Measurements from ENCODE around the gene CENPC.
A peak's percentile ranks its signal among the peaks of the same experiment; 100 is the strongest.

The CENPC gene, protein sequence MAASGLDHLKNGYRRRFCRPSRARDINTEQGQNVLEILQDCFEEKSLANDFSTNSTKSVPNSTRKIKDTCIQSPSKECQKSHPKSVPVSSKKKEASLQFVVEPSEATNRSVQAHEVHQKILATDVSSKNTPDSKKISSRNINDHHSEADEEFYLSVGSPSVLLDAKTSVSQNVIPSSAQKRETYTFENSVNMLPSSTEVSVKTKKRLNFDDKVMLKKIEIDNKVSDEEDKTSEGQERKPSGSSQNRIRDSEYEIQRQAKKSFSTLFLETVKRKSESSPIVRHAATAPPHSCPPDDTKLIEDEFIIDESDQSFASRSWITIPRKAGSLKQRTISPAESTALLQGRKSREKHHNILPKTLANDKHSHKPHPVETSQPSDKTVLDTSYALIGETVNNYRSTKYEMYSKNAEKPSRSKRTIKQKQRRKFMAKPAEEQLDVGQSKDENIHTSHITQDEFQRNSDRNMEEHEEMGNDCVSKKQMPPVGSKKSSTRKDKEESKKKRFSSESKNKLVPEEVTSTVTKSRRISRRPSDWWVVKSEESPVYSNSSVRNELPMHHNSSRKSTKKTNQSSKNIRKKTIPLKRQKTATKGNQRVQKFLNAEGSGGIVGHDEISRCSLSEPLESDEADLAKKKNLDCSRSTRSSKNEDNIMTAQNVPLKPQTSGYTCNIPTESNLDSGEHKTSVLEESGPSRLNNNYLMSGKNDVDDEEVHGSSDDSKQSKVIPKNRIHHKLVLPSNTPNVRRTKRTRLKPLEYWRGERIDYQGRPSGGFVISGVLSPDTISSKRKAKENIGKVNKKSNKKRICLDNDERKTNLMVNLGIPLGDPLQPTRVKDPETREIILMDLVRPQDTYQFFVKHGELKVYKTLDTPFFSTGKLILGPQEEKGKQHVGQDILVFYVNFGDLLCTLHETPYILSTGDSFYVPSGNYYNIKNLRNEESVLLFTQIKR

DNA sequence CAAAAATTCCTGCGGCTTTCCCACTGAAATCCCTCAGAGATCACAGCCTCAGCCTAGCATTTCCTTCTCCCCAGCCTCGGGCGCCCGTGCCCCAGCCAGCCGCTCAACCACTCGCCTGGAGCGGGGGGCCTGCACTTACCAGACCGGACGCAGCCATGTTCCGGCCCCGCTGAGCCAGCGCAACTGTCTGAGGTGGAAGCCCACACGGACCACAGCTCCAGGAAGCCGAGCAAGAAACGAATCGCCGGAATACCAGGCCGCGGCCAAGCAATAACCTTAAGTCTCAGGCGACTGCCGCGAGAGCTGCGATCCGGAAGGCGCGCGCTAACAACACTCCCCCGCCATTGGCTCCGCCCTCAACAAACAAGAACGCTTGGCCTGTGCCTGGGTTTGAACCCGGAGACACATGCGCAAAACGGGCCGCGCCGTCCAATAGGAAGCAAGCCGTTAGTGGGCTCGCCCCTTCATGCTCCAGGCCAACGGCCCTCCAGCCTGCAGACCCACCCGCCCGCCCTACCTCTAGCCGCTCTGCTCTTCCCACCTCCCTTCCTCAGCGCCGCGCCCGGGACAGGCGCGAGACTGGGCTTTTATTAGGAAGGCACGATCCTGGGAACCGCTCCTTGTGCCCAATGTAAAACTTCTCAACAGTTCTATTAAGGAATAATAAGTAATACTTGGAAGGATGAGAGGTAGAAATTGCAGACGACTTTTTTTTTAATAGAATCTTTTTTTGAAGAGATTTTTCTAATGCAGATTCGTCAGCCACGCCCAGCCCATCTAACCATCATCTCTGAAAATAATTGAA is at the start of gene CENPC:
CENPC (minus strand) TSS at position 305 of the 805 bp plus-strand sequence; CDS start at position 157, 148 bp downstream.
- DNase-seq (ENCODE audit: low read depth) = peak; percentile 97

DNA sequence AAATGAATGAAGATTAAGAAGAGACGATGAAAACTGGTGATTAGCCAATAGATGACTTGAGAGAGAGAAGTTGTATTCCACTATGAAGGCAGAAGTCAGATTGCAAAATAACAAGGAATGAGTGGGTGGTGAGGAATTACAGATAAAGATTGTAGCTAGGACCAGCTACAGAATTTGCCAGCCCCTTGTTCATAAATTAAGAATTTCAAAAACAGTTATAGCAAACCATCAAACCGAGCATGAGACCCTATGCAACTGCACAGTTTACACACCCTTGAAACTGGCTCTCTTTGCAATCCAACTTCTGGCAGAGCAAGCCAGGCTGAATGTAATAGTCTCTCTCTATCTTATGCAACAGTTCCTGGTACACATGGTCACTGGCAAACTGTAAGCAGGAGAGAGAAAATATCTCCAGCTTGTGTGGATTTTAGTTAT is 48.5 kb upstream of the CENPC start:
- no peak for DNase-seq (ENCODE audit: low read depth)

DNA sequence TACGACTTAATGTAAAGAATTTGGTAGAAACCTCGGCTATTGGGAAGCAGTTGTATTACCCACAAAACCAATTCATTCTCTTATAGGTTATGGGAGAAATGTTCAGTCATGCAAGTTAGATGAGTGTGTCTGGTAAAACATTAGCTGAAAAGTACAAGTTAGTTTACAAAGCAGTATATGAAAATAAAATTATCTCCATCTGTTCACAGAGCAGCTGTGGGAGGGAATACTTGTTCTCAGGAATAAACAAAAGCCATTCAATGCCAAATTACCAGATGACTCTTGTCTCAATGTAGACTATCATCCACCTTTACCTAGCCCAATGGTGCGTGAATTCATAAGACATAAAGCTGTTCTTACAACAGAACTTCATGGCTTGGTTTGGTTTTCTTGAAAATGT is 41.9 kb upstream of the CENPC start:
- DNase-seq (ENCODE audit: low read depth) = no peak

DNA sequence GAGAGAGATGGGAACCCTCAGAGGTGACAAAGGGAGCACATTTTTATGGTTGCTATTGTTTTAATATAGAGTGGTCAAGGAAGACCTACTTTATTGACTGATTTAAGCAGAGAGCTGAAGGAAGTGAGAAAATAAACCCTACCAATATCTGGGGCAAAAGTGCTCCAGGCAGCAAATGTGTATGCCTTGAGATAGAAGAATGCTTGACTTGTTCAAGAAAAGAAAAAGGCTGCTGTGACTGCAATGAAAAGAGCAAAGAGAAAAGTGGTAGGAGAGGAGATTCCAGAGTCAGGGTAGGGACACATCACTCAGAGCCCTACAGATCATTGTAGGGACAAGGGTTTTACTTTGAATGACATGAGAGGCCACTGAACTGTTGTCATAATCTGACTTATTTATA is 39.2 kb upstream of the CENPC start:
- DNase-seq (ENCODE audit: low read depth) = no peak

DNA sequence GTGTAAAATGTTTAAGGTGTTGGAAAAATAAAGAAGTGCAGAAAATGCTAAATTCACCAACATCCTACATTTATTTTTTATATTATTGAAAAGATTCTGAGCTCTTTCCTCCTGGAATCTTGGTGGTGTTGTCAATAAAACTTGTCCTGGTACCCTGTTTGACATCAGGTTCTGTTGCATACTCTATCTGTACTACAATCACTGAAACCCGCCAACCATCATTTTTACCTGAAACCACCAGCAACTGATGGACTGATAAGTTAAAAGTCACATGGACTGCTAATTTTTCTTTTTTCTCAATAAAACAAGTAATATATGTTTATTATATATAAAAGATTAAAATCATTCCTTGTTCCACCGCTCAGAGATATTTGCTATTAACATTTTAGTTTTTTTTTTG is 36.6 kb upstream of the CENPC start:
- DNase-seq (ENCODE audit: low read depth) = no peak

DNA sequence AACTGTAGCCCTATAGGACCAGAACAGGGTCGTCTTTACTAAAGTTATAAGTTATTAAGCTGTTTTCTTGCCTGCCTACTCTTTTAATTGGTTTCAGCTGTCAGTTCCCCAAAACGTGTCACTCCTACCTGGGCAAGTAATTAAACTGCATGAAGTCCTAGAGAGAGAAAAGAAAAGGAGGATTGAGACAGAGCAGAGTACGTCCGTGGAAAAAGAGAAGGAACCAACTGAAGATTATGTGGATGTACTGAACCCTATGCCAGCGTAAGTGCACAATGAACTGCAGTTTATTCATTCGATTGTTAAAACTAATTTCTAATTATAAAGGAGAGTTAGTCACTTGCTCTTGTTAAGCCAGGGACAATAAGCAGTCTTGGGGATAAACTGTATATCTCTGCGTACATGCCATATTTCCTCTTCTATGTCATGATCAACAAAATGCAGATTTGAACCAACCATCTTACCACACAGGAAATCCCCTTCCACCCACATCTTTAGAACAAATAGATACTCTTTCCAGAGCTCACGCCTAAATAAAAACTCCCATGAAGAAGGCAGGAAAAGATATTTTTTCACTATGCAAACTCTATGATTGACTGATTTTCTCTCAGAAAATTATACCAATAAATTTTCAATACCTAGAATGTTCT is 36.0 kb upstream of the CENPC start:
- no peak for DNase-seq (ENCODE audit: low read depth)

DNA sequence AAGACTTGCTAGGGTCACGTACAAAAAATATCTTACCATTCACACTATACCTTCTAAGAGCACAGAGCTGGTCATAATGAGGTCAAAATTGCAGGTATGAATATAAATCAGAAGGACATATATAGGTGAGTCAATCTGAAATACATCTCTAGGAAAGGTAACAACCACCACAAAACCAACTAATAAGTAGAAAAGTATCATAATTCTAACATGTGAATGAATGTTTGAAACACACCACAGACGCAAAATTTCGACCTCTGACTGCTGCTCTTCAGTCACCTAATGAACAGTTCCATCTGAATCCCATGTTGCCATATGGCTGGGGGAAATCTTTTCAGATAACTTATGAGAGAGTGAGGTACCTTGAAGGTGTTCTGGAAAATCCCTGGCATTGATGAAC is 35.3 kb upstream of the CENPC start:
- no peak for DNase-seq (ENCODE audit: low read depth)

DNA sequence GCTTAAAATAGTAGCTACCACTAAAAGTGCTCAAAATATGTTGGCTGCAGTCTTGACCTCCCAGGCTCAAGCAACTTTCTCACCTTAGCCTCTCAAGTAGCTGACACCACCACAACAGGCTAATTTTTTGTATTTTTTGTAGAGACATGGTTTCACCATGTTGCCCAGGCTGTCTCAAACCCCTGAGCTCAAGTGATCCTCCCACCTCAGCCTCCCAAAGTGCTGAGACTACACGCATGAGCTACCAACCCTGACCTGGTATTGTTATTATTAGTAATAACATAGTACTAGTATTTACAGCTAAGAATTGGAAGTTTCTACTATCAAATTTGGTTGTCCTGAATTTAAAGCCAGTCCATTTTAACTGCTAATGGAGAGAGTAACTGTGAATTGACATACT is 31.2 kb upstream of the CENPC start:
- no peak for DNase-seq (ENCODE audit: low read depth)

DNA sequence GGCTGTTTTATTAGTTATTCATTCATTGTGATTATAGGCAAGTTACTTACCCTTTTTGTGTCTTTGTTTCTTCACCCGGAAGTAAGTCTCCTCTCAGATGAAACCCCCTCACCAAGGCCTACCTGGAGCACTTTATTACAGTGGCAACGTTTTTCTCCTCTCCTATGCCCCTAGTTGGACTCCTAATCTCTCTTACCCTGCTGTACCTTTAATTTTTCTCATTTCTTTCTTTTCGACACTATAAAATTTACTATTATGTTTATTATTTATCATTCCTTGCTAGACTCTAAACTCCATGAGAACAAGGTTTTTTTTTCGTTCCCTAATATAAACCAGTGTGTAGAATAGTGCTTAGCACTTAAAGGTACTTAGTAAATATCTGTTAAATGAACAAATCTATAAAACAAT is 30.8 kb upstream of the CENPC start:
- no peak for DNase-seq (ENCODE audit: low read depth)

DNA sequence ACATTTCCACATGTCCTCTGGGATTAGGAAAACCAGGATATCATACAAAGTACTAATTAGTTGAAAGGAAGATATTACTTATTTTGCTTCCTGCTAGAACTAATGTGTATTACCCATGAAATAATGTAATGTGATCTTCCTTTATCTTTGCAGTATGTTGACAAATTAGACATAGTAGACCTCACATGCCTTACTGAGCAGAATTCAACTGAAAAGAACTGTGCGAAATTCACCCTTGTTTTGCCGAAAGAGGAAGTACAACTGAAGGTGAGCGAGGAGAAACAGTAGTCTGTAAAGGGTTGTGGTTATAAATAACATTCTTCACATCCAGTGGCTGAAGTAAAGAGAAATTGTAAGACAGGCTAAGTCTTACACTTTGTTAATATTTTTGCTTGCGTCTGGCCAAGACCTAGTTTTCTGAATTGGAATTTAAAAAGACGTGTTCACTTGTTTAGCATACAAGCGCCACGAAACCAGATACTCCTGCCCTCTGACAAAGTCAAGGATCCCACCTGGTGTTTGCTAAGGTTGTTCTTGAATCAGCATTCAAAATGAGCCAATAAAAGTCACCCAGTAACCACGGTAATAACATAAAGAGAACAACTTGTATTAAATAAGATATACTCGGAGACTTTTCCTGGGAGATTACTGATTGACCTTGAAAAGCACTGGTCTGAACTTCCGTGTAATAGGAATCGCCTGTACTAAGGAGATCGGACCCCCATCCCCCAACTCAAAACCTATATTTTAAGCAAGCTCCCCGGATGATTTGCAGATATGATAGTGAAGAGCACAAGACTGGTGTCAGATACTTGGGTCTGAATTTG is 30.1 kb upstream of the CENPC start:
- DNase-seq (ENCODE audit: low read depth) = no peak

DNA sequence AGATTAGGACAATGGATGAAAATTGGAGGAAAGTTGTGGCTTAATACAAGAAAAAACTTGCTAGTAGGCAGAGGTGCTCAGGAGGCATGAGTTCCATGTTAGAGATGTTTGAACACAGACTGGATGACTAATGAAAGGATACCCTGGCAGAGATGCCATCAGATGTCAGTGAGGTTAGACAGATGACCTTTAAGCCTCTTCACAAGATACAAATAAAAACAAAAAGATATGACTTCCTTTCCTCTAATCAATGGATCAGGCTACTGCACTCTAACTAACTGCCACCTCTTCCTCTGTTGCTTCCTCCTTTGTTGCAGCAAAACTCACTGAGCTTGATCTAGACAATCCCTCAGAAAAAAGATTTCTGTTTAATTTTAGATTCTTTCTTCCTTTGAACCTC is 27.9 kb upstream of the CENPC start:
- DNase-seq (ENCODE audit: low read depth) = peak; percentile 3

DNA sequence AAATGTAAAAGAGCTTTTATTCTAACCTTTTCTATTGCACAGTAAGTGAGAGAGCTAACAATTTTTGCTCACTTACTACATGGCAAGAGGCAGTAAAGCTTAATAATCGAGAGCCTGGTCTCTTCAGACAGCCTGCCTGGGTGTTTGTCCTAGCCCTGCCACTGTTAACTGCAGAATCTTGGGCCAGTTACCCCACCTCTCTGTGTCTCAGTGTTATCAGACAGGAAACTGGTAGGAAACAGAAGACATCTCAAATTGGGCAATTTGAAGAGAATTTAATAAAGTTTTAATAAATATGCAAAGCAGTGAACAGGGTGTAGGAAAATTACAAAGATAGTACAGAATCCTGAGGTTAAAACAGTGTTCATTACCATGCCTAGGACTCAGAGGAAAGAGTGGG is 26.7 kb upstream of the CENPC start:
- no peak for DNase-seq (ENCODE audit: low read depth)

DNA sequence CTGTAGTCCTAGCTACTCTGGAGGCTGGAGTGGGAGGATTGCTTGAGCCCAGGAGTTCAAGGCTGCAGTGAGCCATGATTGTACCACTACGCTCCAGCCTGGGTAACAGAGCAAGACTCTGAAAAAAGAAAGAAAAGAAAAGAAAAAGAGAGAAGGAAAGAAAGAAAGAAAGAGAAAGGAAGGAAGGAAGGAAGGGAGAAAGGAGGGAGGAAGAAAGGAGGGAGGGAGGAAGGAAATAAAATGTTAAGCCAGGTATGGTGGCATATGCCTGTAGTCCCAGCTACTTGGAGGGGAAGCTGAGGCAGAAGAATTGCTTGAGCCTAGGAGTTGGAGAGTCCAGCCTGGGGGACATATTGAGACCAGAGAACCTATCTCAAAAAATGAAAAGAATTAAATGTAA is 25.2 kb upstream of the CENPC start:
- no peak for DNase-seq (ENCODE audit: low read depth)

DNA sequence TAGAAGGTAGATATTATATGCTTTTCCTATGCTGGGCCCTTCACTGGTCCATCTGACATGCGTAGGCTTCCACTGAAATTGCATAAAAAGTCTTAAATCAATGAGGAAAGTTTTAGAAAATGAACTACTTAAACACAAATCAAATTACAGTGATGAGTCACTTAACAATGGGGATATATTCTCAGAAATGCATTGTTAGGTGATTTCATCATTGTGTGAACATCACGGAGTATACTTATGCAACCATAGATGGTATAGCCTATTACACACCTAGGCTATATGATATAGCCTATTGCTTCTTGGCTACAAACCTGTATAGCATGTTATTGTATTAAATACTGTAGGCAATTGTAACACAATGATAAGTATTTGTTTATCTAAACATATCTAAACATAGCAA is 23.5 kb upstream of the CENPC start:
- DNase-seq (ENCODE audit: low read depth) = peak; percentile 37

DNA sequence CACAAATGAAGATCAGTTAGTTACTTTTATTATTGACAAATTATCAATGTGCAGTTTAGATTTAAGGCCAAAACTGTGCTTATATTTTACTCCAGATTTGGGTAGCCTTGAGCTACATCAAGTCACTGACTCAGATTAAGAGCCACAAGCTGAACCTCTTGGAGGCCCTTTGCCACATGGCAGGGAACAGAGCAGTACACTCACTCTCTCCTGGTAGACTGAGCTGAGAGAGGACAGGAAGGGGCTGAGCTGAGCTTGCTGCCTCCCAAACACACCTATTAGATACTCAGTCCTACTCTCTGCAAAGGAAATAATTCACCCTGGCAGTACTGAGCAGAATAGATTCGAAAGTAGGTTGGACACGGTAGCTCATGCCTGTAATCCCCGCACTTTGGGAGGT is 21.0 kb upstream of the CENPC start:
- DNase-seq (ENCODE audit: low read depth) = no peak

DNA sequence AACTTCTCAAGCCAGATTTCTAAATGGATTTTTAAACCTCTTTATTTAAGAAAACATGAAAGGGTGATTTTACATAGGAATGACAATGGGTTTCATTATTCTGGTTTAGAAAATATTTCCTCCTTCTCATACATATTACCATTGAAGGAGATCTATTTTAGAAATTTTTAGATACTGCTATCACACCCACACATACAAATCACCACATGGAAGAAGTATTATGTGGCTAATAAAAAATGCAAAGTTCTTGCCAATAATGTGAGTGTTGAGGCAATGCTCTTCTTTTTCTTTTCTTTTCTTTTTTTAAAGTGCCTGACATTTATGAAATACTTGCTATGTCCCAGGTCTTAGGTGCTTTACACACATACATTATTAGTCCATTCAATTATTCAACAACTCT is 20.0 kb upstream of the CENPC start:
- DNase-seq (ENCODE audit: low read depth) = no peak

DNA sequence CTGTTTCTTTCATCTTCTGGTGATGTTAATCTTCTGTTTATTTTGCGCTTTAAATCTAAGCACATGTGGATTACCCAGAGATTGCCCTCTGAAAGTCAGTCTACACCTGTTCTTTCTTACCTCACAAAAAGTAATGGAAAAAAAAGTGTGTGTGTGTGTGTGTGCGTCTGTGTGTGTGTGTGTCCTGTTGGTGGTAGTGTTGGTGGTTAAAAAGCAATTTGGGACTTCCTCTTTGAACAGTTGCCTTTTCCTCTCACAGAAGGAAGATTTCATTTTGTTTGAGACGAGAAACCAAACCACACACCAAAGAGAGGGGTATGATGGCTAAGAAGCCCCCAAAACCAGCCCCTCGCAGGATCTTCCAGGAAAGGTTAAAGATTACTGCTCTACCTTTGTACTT is 13.2 kb upstream of the CENPC start, which contains the start of gene STAP1:
STAP1 (plus strand) TSS at position 235 of the 400 bp plus-strand sequence; CDS start at position 318, 83 bp downstream.
- no peak for DNase-seq (ENCODE audit: low read depth)

DNA sequence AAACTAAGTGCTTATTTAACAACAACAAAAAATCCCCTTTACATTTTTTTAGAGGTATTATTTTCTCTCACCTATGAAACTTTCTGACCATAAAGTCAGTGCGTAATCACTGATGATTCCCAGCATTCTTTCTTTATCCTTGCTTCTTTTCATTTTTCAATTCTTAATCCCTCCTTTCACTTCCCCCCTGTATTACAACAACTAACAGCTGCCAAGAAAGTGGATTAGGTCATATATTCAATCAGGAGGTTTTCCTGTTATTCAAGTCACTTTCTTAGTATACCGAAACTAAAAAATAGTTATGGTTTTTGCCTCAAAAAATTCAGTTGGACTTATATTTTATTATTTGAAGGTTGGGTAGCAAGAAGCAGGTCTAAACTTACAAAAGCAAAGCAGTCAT is 11.1 kb upstream of the CENPC start:
- no peak for DNase-seq (ENCODE audit: low read depth)

DNA sequence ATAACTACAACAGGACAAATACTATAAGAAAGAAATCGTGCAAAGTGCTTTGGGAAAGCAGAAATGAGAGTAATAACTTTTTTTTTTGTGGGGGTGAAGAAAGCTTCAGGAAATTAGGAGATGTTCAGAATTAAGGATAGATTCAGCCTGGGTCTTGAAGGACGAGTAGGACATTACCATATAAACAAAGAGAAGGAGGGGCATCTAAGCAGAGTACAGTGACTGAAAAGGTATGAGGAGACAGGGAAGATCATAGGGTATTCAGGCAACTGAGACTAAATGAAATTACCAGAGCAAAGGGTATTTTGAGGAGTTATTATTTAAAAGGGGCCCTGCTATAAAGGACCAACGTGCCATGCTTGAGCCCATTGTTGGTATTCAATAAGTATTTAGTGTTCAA is 10.1 kb upstream of the CENPC start:
- no peak for DNase-seq (ENCODE audit: low read depth)

DNA sequence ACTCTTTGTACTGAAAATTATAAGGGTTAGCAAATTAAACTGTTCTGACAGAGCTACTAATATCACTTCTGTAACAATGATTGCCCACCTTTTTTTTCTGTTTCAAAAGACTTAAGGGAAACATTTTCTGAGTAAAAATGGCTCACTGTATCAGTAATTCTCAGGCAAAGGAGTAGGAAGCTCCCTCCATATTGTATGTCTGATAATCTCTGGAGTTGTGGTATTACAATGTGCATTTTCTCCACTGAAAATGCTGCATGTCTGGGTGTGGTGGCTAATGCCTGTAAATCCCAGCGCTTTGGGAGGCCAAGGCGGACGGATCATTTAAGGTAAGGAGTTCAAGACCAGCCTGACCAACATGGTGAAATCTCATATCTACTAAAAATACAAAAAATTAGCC is 8.8 kb upstream of the CENPC start:
- no peak for DNase-seq (ENCODE audit: low read depth)
